Esophagus (tissue), 2 donors: ENCODE results near the gene RABGAP1L. TPM values are rescaled to one million over a fixed set of nuclear protein-coding genes. Genes with fewer than 3 reads are reported as not detected.

Experiments
- H3K27ac ChIP-seq, 2 donors: one replicate each; pipeline ENCODE4 v1.5.1; 2013; ENCODE audit warnings: low read depth in 2 of 2, mild to moderate bottlenecking in 2 of 2, inconsistent platforms in 1 of 2, low read length in 1 of 2, moderate library complexity in 1 of 2
- H3K27me3 ChIP-seq, 2 donors: one replicate each; pipeline ENCODE4 v1.6.1; 2013; ENCODE audit warnings: low read length in 2 of 2, control low read depth in 1 of 2, mild to moderate bottlenecking in 1 of 2; ENCODE audit not compliant: insufficient read depth in 2 of 2, control insufficient read depth in 1 of 2
- H3K36me3 ChIP-seq, 2 donors: one replicate each; pipeline ENCODE4 v1.6.1; 2013; ENCODE audit warnings: low read length in 1 of 2; ENCODE audit not compliant: control insufficient read depth in 2 of 2, insufficient read depth in 2 of 2
- H3K4me1 ChIP-seq, 2 donors: one replicate each; pipeline ENCODE4 v1.6.1; 2013; ENCODE audit warnings: low read length in 1 of 2; ENCODE audit not compliant: control insufficient read depth in 2 of 2, insufficient read depth in 2 of 2
- H3K4me3 ChIP-seq, 2 donors: one replicate each; pipeline ENCODE4 v1.5.1; 2013; ENCODE audit warnings: low read length in 2 of 2, mild to moderate bottlenecking in 2 of 2, low read depth in 1 of 2, moderate library complexity in 1 of 2
- H3K9me3 ChIP-seq, 2 donors: one replicate each; pipeline ENCODE4 v1.6.1; 2013; ENCODE audit warnings: mild to moderate bottlenecking in 2 of 2, low read depth in 1 of 2, low read length in 1 of 2, moderate library complexity in 1 of 2; ENCODE audit not compliant: control insufficient read depth in 2 of 2, insufficient read depth in 1 of 2
- WGBS, 2 donors: extraction: QIAGEN DNeasy Blood & Tissue Kit; methylation state at CpG; one replicate each; pipeline ENCODE4 v1.1.7; 2013; 5-methylcytosine and 5-hydroxymethylcytosine counted together
- polyA plus RNA-seq, 2 donors: library from polyadenylated mRNA; stranded (reverse); fragments of 200-250 nt; gene quantifications; one replicate each; pipeline ENCODE4 v1.2.3, GENCODE V29; 2013
- donor health status: healthy with polysubstance abuse.
- donor health status: Bipolar disorder and iron deficiency.

The RABGAP1L gene
- polyA plus RNA-seq, 2 donors, result 9.2 to 13.0 TPM

DNA sequence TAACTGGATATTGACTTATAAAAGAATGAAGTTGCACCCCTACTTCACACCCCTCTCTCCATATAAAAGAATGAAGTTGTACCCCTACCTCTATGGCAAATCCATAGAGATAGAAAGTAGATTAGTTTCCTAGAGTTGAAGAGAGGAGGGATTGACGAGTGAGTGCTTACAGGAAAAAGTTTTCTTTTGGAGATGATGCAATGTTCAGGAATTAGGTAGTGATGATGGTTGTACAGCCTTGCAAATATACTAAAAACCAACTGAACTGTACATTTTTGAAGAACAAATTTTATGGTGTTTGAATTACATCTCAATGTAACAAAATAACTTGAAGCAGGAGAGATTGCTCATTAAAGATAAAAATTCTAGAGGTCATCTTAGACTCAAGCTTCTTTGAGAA is 561.3 kb downstream of the RABGAP1L start:
- 93 to 94% methylated on average over 1 of the region's 1 CpG for WGBS, 2 donors
- Histone ChIP-seq H3K27me3 (no peaks in the 10 kb centered on the region), H3K4me3 (no peak overlapping the region), H3K27ac (no peak overlapping the region), H3K9me3 (no peaks in the 10 kb centered on the region), H3K36me3 (no peaks in the 10 kb centered on the region), H3K4me1 (no peaks in the 10 kb centered on the region)

DNA sequence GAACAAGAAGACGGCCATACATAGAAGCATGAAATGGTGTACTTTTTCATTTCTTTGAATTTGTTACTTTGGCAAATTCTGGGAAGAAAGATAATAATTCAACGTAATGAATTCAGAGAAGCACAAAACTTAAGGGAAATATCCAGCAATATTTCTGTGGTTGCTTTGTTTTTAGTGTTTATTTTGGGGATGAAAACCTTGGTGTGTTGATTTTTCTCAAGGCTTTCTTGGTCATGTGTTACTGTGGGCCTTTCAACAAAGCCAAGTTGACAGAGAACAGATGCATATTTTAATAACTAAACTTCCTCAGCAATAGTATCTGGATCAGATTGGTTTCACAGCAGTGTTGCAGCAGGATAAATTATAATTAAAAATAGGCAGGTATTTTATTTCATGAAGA is 561.9 kb downstream of the RABGAP1L start:
- Histone ChIP-seq H3K27ac (no peak overlapping the region), H3K27me3 (no peaks in the 10 kb centered on the region), H3K4me3 (no peak overlapping the region), H3K9me3 (no peaks in the 10 kb centered on the region), H3K36me3 (no peaks in the 10 kb centered on the region), H3K4me1 (no peaks in the 10 kb centered on the region)
- 76 to 77% methylated on average over 2 of the region's 2 CpGs for WGBS, 2 donors

DNA sequence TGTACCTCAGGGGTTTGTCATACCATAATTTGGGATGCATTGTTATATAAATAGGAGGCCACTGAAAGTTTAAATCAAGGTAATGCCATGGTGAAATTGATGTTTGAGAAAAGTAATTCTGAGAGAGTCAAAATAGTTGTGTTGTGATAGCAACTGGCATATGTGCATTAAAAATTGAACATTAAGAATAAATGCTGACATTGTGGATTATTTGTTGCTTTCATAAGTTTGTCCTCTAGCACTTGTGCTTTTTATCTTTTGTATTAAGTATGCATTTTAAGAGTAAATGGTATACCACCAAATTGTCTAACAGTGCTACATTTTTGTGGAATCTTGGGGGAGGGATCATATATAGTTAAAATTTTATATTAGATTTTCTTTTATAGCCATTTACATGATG is 564.5 kb downstream of the RABGAP1L start:
- no peaks in the 10 kb centered on the region for H3K9me3 ChIP-seq
- H3K27me3 ChIP-seq, result no peaks in the 10 kb centered on the region
- no peak overlapping the region for H3K27ac ChIP-seq
- H3K4me1 ChIP-seq, result no peaks in the 10 kb centered on the region
- H3K4me3 ChIP-seq, result no peak overlapping the region
- no peaks in the 10 kb centered on the region for H3K36me3 ChIP-seq

DNA sequence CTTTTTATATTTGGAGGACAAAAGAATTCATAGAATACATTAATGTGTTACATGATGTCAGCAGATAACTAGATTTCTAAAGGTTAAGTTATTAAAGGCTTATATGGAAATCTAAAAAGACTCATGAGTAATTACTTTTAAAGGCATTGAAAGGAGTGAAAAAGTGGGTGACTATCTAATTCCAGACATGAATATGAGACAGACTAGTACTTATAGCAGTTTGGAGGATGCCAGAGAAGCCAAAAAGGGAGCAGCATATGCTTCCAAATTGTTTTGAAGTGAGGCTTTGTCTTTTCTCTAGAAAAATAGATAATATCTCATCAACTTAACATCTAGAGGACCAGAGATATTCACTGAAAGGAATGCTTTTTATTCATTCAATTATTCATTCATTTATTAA is 564.9 kb downstream of the RABGAP1L start:
- Histone ChIP-seq H3K4me3 (no peak overlapping the region), H3K27ac (no peak overlapping the region), H3K27me3 (no peaks in the 10 kb centered on the region), H3K36me3 (no peaks in the 10 kb centered on the region), H3K9me3 (no peaks in the 10 kb centered on the region), H3K4me1 (no peaks in the 10 kb centered on the region)

DNA sequence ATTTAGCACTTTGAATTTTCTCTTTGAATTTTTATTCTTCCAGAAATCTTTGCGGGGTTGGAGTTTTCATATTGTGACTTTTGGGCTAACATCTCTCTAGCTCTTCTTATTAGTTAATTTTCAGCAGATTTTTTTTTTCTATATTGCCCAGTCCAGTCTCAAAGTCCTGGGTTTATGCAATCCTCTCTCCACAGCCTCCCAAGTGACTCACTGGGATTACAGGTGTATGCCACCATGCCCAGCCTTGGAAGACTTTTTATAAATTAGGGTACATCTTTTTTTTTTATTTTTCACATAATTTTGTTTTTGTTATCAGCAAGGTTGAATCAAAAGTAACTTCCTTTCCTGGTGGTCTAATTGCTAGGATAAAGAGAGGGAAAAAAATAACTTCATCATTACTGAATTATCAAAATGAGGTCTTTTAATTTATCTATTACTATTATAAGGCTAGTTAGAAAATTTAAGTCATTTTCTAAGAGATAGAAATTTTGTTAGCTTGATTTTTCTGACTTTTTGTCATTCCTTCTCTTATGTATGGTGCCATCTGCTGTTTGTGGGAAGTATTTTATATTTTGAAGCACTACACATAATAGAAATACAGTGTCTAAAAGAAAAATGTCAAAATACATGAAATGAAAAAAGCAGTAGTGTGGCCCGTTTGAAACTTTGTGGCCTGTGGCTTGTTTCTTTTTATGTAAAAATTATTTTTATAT is 567.0 kb downstream of the RABGAP1L start:
- Histone ChIP-seq H3K36me3 (no peaks in the 10 kb centered on the region), H3K4me3 (no peak overlapping the region), H3K4me1 (no peaks in the 10 kb centered on the region), H3K9me3 (no peaks in the 10 kb centered on the region), H3K27ac (no peak overlapping the region), H3K27me3 (no peaks in the 10 kb centered on the region)
- 60 to 63% methylated on average over 2 of the region's 2 CpGs for WGBS, 2 donors

GRCh38 chr1:174726880-174727585 is 567.7 kb downstream of the RABGAP1L start:
- Histone ChIP-seq H3K36me3 (no peaks in the 10 kb centered on the region), H3K27me3 (no peaks in the 10 kb centered on the region), H3K4me3 (no peak overlapping the region), H3K4me1 (no peaks in the 10 kb centered on the region), H3K9me3 (no peaks in the 10 kb centered on the region), H3K27ac (no peak overlapping the region)
- 72 to 73% methylated on average over 4 of the region's 4 CpGs for WGBS, 2 donors

- Histone ChIP-seq H3K36me3 (no peaks in the 10 kb centered on the region), H3K9me3 (no peaks in the 10 kb centered on the region), H3K4me1 (no peaks in the 10 kb centered on the region), H3K27me3 (no peaks in the 10 kb centered on the region), H3K27ac (no peak overlapping the region), H3K4me3 (no peak overlapping the region)
- WGBS, 2 donors, result 92 to 98% methylated on average over 2 of the region's 2 CpGs
Measured at GRCh38 chr1:174734270-174734669, 575.0 kb downstream of the RABGAP1L start.

DNA sequence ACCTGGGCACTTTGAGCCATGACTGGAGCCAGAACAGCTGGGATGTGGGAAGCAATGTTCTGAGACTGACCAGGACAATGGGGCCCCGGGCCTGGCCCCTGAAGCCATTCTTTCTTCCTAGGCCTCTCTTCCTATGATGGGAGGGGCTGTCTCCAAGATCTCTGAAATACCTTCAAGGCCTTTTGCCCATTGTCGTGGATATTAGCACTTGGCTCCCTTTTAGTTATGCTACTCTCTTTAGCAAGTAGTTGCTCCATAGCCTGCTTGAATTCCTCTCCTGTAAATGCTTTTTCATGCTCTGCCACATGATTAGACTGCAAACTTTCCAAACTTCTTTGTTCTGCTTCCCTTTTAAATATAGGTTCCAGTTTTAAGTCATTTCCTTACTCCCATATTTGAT is 577.5 kb downstream of the RABGAP1L start:
- Histone ChIP-seq H3K4me1 (no peaks in the 10 kb centered on the region), H3K4me3 (no peak overlapping the region), H3K9me3 (no peaks in the 10 kb centered on the region), H3K36me3 (no peaks in the 10 kb centered on the region), H3K27me3 (no peaks in the 10 kb centered on the region), H3K27ac (no peak overlapping the region)
- WGBS, 2 donors, result 92 to 94% methylated on average over 2 of the region's 2 CpGs

- Histone ChIP-seq H3K9me3 (no peaks in the 10 kb centered on the region), H3K27ac (no peak overlapping the region), H3K4me3 (no peak overlapping the region), H3K4me1 (no peaks in the 10 kb centered on the region), H3K27me3 (no peaks in the 10 kb centered on the region), H3K36me3 (no peaks in the 10 kb centered on the region)
- 59 to 61% methylated on average over 2 of the region's 2 CpGs for WGBS, 2 donors
Measured at GRCh38 chr1:174740249-174740968, 581.1 kb downstream of the RABGAP1L start.
